ENCODE measurements around the gene ERV3-1. TPM values are rescaled to one million over a fixed set of nuclear protein-coding genes. Genes with fewer than 3 reads are reported as not detected.
A peak's percentile ranks its signal among the peaks of the same experiment; 100 is the strongest.

Gene ERV3-1
- total and polyA plus RNA-seq, 9 of the 15 experiments (the other 6 are each of a cell fraction or from before 2014, with no cell fraction given) = 10.2 to 30.0 (median 22.0) TPM

- TF ChIP-seq CUX1 (CRISPR knock-in tag; IDR thresholded peaks at IDR 0.05) = no peak
- no peak for TF ChIP-seq ZC3H11A (IDR thresholded peaks at IDR 0.05; ENCODE audit: low read depth, low read length)
- 0 out of 2 replicates have a peak, but pooled peaks have one; percentile 41 for TF ChIP-seq AFF4 (CRISPR knock-in tag; IDR thresholded peaks at IDR 0.05)
- TF ChIP-seq, protein P1, sequence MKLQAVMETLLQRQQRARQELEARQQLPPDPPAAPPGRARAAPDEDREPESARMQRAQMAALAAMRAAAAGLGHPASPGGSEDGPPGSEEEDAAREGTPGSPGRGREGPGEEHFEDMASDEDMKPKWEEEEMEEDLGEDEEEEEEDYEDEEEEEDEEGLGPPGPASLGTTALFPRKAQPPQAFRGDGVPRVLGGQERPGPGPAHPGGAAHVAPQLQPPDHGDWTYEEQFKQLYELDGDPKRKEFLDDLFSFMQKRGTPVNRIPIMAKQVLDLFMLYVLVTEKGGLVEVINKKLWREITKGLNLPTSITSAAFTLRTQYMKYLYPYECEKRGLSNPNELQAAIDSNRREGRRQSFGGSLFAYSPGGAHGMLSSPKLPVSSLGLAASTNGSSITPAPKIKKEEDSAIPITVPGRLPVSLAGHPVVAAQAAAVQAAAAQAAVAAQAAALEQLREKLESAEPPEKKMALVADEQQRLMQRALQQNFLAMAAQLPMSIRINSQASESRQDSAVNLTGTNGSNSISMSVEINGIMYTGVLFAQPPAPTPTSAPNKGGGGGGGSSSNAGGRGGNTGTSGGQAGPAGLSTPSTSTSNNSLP (IDR thresholded peaks at IDR 0.05; ENCODE audit: borderline replicate concordance, low read depth, low read length) = no peak
- TF ChIP-seq NCOA4 (IDR thresholded peaks at IDR 0.05; ENCODE audit: partially characterized antibody) = no peak
- no peak for TF ChIP-seq RAD51 (IDR thresholded peaks at IDR 0.05; ENCODE audit: borderline replicate concordance, low read depth)
- no peak for TF ChIP-seq ZNF184 (CRISPR knock-in tag; IDR thresholded peaks at IDR 0.05)
- TF ChIP-seq ZKSCAN1 (IDR thresholded peaks at IDR 0.05; ENCODE audit: low read depth, low read length) = no peak
- no peak for TF ChIP-seq MXI1 (IDR thresholded peaks at IDR 0.05; ENCODE audit: low read depth, low read length)
- TF ChIP-seq, protein P2, sequence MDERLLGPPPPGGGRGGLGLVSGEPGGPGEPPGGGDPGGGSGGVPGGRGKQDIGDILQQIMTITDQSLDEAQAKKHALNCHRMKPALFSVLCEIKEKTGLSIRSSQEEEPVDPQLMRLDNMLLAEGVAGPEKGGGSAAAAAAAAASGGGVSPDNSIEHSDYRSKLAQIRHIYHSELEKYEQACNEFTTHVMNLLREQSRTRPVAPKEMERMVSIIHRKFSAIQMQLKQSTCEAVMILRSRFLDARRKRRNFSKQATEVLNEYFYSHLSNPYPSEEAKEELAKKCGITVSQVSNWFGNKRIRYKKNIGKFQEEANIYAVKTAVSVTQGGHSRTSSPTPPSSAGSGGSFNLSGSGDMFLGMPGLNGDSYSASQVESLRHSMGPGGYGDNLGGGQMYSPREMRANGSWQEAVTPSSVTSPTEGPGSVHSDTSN (CRISPR knock-in tag; IDR thresholded peaks at IDR 0.05; ENCODE audit: low read depth) = no peak
- TF ChIP-seq, protein P2 (tag; conservative IDR thresholded peaks at IDR 0.05; ENCODE audit: low read depth) = no peak
- no peak for TF ChIP-seq ZNF124 (CRISPR knock-in tag; IDR thresholded peaks at IDR 0.05)
- no peak for TF ChIP-seq ZNF589 (CRISPR knock-in tag; IDR thresholded peaks at IDR 0.05; ENCODE audit: low read depth)
Observed at GRCh38 chr7:65037740-65038688, 31.5 kb upstream of the ERV3-1 start (continued).

Data from K562 (cell line).